A204.1 (cell line): ENCODE data around the gene ATP8B3.

Source experiments
- FAIRE-seq: peaks from 2 replicates; lab custom pipeline; 2012; peaks lifted over from hg19 to GRCh38; lab: Jason Lieb, UNC

Gene ATP8B3

GRCh38 chr19:1836458-1837221 is 24.6 kb upstream of the ATP8B3 start:
- FAIRE-seq, result no peak

GRCh38 chr19:1833540-1833939 is 21.5 kb upstream of the ATP8B3 start:
- FAIRE-seq, result no peak

GRCh38 chr19:1832046-1832663 is 20.1 kb upstream of the ATP8B3 start:
- no peak for FAIRE-seq

DNA sequence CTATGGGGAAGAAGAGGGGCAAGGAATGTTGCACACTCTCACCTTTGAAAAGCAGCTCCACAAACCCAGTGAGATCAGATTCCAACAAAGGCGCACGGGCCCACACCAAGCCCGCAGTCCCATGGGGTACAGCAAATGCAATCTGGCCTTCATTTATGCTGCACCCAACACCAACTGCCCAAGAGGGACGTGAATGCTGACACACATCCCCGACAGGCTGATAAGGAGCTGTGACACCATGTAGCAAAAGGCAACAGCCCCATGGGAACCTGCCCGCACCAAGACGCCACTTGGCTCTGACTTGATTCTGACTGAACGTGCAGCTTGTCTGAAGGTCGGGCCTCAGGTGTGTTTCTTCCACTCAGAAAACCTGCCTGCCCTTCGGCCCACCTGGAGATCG is 18.9 kb upstream of the ATP8B3 start:
- FAIRE-seq, result no peak

GRCh38 chr19:1830568-1830967 is 18.5 kb upstream of the ATP8B3 start:
- FAIRE-seq, result no peak

DNA sequence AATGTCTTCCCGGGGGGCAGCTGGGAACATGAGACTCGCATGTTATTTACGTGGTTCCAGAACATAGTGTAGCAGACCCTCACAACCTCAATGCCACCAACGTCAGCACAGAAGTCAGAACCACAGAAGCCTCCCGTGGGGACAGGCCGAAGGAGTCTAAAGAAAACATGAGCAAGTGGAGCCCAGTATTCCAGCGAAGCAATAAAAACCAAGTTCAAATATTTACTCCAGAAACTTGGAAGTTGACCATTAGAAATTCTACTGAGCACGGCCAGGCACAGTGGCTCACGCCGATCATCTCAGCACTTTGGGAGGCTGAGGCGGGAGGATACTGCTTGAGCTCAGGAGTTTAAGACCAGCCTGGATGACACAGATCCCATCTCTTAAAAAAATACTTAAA is 17.9 kb upstream of the ATP8B3 start:
- FAIRE-seq, result no peak

- FAIRE-seq, result no peak
Observed at GRCh38 chr19:1828279-1829238, 16.5 kb upstream of the ATP8B3 start.

DNA sequence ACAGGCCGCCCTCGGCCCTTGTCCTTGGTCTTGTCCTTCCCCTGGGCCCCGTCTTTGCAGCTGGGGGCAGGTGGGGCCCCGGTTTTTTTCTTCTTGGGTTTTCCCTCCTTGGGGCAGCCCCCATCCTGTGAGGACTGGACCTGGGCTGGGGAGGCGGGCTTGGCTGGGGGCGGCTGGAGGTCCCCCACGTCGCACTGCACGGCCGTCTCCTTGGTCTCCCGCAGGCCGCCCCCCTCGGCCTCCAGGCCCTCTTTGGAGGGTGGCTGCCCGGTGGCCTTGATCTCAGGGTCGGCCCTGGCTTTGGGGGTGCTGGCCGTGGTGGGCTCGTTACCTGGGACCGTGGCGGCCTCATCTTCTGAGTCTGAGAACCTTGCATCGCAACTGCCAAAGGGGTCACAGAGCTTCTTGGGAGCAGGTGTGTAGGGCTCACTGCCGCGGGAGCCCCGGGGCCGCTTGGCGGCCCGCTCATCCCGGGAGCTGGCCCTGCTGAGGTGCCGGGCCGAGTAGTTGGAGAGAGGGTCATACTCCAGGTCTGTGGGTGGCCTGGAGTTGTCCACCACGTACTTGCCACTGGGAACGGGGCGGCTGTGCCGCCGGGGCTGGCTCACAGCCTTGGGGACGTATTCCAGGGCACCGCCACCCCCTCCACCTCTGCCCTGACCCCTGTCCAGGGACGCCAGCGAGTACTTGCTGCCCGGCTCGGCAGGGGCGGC is 15.6 kb upstream of the ATP8B3 start:
- FAIRE-seq, result no peak

GRCh38 chr19:1826557-1827521 is 14.8 kb upstream of the ATP8B3 start:
- FAIRE-seq, result no peak

DNA sequence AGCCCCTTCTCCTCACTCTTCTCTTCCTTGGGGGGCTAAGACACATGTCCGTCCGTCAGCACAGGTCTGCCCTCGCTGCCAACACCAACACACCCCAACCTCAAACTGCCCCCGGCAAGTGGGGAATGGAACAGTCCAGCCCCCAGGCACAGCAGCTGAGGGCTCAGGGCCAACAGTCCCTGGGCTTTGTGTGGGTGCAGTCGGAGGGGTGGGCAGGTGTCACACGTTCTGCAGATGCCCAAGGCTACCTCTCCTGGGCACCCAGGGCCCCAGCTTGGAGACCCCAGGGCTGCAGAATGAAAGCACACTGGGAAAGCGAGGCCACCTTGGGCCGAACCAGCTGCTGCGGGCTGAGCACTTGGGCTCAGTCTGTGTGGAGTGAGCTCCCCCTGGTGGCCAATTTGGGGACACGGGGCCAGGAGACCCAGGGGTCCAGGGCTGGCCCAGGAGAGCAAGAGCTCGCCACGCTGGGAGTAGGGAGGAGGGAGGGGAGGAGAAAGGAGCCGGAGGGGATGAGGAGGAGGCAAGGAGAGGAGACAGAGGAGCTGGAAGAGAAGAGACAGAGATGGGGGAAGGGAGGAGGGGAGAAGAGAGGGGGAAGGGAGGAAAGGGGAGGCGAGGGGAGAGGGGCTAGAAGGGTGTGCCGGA is 14.0 kb upstream of the ATP8B3 start:
- no peak for FAIRE-seq

DNA sequence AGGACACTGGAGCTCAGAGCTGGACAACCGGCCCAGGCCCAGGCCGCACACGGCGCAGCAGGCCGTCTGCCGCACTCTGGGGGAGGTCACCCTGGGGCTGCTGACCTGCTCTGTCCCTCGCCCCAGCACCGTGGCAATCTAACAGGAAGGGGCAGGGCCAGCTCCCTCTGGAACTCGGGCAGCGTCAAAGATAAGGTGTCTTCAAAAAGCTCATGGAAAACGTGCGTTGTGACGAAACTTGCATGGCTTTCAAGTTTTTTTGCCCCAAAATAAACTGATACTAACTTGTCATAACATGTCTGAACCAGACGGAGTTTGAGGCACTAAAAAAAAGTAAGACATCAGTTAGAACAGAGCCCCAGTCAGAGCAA is 12.2 kb upstream of the ATP8B3 start:
- no peak for FAIRE-seq

GRCh38 chr19:1823539-1824251 is 11.6 kb upstream of the ATP8B3 start:
- FAIRE-seq, result no peak

GRCh38 chr19:1823020-1823419 is 10.9 kb upstream of the ATP8B3 start:
- no peak for FAIRE-seq

DNA sequence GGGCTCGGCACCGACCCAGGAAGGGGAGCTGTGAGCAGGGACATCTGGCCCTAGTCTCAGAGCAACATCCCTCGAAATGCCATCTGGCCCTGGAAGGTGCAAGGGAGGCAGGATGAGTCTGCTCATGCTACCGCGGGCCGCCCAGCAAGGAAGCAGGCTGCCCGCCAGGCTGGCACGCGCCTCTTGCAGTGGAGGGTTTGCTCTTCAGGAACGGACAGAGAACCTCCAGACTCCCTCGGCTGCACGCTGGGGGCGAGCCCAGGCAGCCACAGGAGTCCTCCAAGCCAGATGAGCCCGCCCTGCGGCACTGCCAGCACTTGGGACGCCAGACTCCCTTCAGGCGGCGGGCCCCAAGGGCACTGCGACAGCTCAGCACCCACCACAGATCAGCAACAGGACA is 10.1 kb upstream of the ATP8B3 start:
- no peak for FAIRE-seq

DNA sequence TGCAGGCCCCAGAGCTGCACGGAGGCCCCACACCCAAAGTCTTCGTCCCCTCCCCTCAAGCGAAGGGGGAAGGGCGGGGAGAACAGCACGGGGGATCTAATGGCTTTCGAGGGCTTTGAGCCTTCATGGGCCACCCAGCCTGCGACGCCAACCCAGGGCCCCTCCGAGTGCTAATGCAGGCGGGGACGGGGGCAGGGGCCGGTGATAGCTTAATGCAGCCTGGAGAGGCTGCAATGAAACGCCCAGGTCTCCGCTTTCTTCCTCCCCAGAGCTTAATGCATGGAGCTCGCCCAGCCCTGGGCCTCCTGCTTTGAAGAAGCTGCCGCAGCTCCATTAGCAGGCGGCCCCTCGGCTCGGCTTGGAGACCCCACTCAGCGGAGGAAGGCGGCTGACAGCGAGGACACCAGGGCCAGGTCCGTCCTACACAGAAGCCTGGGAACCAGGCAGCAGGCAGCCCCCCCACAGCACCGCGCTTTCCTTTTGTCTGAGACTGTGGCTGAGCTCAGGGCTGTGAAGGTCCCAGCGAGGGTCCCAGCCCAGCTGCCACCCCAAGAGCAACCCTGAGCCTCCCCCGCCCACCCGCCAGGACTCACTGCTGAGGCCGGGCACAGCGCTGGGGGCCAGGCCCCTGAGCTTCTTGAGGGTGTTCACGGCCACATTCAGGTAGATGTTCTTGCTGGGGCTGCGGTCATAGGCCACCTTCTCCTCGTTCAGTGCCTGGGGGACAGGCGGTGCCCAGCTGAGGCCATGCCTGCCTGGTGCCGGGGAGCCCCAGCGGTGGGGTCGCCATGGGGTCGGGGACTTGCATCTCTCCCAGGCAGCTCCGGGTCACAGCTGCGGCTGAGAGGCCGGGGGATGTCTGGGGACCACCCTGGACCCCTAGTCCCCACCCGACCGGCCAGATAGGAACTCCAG is 7.5 kb upstream of the ATP8B3 start:
- no peak for FAIRE-seq

GRCh38 chr19:1818549-1819195 is 6.6 kb upstream of the ATP8B3 start:
- no peak for FAIRE-seq

- FAIRE-seq, result no peak
Observed at GRCh38 chr19:1817553-1818179, 5.6 kb upstream of the ATP8B3 start.
